Loucy (cell line): ENCODE data around the gene CISD1.

Experiments used
- CTCF ChIP-seq: fragments of 200-600 bp; sonication (generic); conservative IDR thresholded peaks from 2 replicates; pipeline ENCODE4 v1.5.1; 2014; ENCODE audit warnings: mild to moderate bottlenecking, antibody characterized with exemption, low read length
- EZH2phosphoT487 ChIP-seq: fragments of 200-600 bp; IDR thresholded peaks from 2 replicates; pipeline ENCODE4 v1.6.1; 2018; ENCODE audit warnings: antibody characterized with exemption, mild to moderate bottlenecking, moderate library complexity, borderline replicate concordance

DNA sequence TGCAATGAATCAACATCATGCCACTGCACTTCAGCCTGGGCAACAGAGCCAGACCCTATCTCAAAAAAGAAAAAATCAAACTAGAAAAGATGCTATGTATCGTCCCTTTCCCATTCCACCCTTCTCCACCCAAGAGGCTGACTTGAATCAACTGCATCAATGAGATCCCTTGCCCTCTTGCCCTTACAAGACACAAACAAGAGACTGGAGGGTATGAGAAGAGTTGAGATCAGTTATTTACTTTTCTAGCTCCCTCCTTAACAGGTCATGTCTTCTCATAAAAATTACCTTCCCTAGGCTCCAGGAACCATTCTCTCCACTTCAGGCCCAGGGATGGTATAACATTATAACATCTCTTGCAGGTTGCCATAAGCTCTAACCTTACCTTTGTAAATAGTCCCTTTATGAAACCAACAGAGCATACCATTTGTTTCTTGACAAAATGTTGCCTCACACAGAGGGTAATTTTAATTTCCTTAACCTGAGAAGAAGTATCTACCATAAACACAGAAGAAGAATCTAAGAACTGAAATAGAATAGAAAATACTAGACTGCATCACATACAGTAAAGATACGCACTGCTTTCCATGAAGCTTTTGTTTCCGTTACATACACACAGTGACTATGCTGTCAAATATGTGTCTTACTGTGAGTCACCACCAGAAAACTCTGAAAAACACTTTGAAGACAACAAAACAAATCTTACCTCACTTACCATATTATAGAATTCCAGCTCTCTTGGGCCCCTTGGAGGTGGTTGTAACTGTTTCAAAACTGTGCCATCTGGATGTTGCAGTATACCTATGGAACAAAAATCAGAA is 31.7 kb upstream of the CISD1 start:
- TF ChIP-seq CTCF: no peak
- no peak for TF ChIP-seq EZH2phosphoT487
